NOMO-1 (cell line): ENCODE measurements around the gene RSAD2.
"Not testable (repeated sequence)": the region's sequence is repeated elsewhere in the genome, so short reads cannot be mapped to it uniquely, and the experiment has no call there.

Experiments used
- DNase-seq, 2 experiments: peaks; one replicate each; lab custom pipeline; 2025; ENCODE audit not compliant: unreplicated experiment in 2 of 2; lab: John Stamatoyannopoulos, UW

RSAD2 gene

GRCh38 chr2:6923319-6923718, 45.7 kb downstream of the RSAD2 start:
- no peak for DNase-seq

GRCh38 chr2:6924101-6924923, 46.7 kb downstream of the RSAD2 start:
- DNase-seq, result no peak

- DNase-seq, result no peak
Observed at GRCh38 chr2:6924924-6925409, 47.4 kb downstream of the RSAD2 start.

- DNase-seq, result no peak
Observed at GRCh38 chr2:6926071-6926732, 48.6 kb downstream of the RSAD2 start.

GRCh38 chr2:6927186-6927585, 49.6 kb downstream of the RSAD2 start:
- DNase-seq, result no peak

GRCh38 chr2:6927753-6928152, 50.2 kb downstream of the RSAD2 start:
- DNase-seq, result no peak

GRCh38 chr2:6928452-6928851, 50.9 kb downstream of the RSAD2 start:
- DNase-seq, result no peak

- DNase-seq, result no peak
Observed at GRCh38 chr2:6929196-6929819, 51.7 kb downstream of the RSAD2 start.

GRCh38 chr2:6930923-6931647, 53.5 kb downstream of the RSAD2 start:
- no peak for DNase-seq

GRCh38 chr2:6931753-6932152, 54.2 kb downstream of the RSAD2 start:
- DNase-seq, result no peak

GRCh38 chr2:6932206-6932605, 54.6 kb downstream of the RSAD2 start:
- DNase-seq, result no peak

- DNase-seq, result no peak
Observed at GRCh38 chr2:6932828-6933227, 55.3 kb downstream of the RSAD2 start.

- peak in 1 of 2 experiments; percentile 5 for DNase-seq
Observed at GRCh38 chr2:6933911-6934310, 56.3 kb downstream of the RSAD2 start.

GRCh38 chr2:6934345-6934744, 56.8 kb downstream of the RSAD2 start:
- peak in 1 of 2 experiments; percentile 58 for DNase-seq

- peak; percentile 42 to 43 for DNase-seq
Observed at GRCh38 chr2:6934758-6935651, 57.4 kb downstream of the RSAD2 start.

GRCh38 chr2:6935652-6936020, 58.1 kb downstream of the RSAD2 start:
- DNase-seq, result not testable (repeated sequence)

GRCh38 chr2:6937157-6937556, 59.6 kb downstream of the RSAD2 start:
- no peak for DNase-seq

GRCh38 chr2:6937582-6937981, 60.0 kb downstream of the RSAD2 start:
- DNase-seq, result no peak

GRCh38 chr2:6939071-6939470, 61.5 kb downstream of the RSAD2 start:
- no peak for DNase-seq

GRCh38 chr2:6940820-6941219, 63.2 kb downstream of the RSAD2 start:
- DNase-seq, result no peak
